GM19023 (cell line): ENCODE measurements around the gene DGCR8.
"Not testable (repeated sequence)": the region's sequence is repeated elsewhere in the genome, so short reads cannot be mapped to it uniquely, and the experiment has no call there.

ENCODE experiments used
- ATAC-seq: cut with Tn5 transposase; IDR thresholded peaks from one replicate; pipeline ENCODE4 v1.9.1; 2021; ENCODE audit warnings: mild to moderate bottlenecking, moderate library complexity; ENCODE audit not compliant: unreplicated experiment

DGCR8 gene

DNA sequence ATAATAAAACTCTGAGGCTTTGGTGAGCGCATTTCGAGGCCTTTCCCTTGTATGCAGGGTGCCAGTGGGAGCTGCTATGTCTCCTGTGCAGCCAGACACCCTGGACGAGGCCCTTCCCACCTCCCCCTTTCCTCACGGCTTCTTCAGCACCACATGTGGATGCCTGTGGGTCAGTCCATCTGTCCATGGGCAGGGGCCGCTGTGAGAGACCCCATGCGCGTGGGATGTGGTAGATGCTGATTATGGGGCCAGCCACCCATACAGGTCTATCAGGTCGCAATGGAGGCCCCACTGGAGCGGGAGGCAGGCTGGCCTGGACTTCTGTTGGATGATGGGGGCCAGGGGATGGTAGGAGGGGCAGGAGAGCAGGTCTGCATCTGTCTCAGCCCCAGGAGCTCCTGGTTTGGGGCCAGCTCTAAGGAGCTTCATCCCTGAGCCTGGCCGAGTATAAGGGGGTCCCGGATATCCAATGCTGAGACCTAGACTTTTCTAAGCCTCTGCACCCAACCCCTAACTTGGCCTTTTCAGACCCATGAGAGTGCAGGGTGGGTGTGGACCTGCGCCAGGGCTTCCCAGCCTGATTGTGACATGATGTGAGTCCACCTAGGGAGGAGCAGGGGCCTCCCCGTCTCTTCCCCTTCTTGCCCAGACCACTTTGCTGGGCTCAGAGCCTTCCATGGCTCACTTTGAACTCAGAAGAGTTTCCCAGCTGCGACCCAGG, 14.0 kb upstream of the DGCR8 start:
- no peak for ATAC-seq

DNA sequence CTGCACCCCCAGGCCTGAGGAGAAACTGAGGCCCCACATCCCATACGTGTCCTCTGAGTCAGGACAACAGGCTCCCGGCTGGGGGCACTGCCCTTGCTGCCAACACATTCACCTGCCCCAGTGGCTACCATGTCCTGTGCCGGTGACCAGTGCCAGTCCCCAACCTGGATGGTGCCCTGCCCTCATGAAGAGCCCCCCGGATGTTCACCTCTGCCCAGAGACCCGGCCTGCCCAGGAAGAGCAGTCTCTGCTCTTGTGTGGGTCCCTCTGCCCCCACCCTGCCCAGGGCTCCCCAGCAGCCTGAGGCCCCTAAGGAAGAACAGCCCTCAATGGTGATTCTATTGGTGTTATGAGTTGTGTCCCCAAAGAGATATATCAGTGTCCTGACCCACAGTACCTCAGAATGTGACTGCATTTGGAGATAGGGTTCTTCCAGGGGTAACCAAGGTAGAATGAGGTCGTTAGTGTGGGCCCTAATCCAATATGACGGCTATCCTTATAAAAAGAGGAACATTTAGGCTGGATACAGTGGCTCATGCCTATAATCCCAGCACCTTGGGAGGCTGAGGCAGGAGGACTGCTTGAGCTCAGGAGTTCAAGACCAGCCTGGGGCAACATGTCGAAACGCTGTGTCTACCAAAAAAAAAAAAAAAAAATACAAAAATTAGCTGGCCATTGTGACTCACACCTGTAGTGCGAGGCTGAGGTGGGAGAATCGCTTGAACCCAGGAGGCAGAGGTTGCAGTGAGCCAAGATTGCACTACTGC, 13.2 kb upstream of the DGCR8 start:
- ATAC-seq: no peak

DNA sequence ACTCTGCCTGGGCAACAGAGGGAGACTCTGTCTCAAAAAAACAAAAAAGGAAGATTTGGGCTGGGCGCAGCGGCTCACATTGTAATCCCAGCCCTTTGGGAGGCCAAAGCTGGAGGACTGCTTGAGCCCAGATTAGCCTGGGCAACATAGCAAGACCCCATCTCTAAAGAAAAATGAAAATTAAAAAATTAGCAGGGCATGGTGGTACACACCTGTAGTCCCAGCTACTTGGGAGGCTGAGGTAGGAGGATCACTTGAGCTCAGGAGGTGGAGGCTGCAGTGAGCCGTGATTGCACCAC, 12.7 kb upstream of the DGCR8 start:
- not testable (repeated sequence) for ATAC-seq

DNA sequence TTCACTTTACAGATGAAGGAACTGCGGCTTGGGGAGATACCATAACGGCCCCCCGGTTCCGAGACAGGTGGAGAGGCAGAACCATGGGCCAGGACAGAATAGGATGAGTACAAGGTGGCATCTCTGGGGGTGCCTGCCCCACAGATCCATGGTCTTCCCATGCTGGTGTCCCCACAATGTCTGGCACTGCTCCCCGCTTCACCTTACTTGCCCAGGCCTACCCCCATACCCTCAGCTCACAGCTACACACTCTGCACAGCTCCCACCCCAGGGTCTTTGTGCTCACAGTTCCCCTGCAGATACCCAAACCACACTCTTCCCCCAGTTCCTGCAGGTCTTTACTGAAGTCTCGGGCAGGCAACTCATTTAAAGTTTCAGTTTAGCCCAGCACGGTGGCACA, 11.4 kb upstream of the DGCR8 start:
- no peak for ATAC-seq

DNA sequence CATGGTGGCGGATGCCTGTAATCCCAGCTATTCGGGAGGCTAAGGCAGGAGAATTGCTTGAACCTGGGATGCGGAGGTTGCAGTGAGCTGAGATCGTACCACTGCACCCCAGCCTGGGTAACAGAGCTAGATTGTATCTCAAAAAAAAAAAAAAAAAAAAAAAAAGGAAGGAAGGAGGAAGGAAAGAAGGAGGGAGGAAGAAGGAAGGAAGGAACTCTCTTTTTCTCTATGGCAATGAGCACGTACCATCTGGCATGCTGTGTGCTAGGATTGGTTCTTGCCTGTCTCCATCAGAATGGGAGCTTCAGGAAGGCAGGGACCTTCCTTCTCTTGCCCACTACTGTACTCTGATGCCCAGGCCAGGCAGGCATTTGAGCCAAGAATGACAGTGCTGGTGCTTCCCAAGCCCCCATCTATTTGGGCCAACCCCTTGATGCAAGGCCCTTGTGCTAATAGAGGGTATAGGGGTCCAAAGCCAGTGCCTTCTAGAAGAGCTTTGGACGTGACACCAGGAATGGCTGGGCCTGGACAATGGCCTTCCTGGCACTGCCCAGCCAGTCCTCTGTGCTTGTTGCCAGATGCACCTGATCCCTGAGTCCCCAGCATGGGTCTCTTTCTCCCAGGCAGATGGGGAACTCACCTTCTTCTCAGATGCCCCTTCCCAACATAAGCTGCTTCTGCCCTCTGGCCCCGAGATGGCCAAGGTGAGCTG, 10.6 kb upstream of the DGCR8 start:
- no peak for ATAC-seq

DNA sequence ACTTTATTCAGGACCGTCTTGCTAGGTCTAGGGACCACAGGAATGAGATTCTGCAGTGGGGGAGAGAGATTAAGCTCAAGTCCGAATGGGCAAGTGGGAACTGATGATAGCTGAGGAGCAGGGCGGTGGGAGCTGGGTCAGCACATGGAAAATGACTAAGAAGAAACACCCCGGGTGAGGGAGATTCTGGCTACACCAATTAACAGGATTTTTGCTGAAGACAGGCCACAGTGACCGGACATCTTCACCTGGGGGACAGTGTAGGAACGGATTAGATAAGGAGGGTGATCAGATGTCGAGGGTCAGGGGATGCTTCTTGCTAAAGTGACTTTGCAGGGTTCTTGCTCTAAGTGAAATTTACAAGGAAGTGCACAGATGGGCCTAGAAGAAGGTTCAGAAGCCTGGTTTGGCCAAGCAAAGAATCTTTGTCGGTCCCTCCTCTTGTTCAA, 8.5 kb upstream of the DGCR8 start:
- ATAC-seq: no peak

DNA sequence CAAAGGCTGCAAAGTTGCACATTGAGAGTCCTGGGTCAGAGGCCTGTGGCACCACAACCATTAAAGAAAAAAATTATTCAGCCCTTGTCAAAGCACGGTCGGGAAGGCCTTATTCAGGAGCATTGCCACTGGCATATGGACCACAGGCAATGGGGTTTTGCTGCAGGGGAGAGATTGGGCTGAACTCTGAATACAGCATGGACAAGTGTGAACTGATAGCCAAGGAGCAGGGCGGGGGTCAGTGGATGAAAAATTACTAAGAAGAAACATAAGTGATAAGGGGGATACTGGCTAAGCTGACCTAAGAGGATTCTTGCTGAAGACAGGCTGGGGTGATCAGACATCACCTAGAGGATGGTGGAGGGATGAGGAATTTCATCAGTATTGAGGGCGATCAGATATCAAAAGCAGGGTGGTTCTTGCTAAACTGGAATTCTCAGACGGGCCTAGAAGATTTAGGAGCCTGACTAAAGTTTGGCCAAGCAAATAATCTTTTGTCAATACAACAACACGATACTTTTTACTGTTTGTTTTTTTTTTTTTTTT, 3.3 kb upstream of the DGCR8 start:
- ATAC-seq: no peak

DNA sequence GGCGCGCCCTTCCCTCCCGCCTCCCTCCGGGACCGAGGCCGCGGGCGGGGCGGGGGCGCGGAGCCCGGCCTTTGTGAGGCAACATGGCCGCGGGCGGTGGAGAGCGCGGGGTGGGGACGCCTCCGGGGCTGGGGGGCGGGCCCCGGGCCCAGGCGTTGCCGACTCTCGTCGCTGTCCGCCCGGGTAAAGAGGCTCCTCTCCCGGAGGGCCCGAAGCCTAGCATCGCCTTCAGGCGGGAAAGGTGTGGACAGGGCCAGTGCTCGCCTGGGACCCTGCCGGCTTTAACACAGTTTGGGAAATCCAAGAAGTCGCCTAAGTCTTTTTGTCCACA, 369 bp downstream of the DGCR8 start:
- peak; percentile 67 for ATAC-seq

DNA sequence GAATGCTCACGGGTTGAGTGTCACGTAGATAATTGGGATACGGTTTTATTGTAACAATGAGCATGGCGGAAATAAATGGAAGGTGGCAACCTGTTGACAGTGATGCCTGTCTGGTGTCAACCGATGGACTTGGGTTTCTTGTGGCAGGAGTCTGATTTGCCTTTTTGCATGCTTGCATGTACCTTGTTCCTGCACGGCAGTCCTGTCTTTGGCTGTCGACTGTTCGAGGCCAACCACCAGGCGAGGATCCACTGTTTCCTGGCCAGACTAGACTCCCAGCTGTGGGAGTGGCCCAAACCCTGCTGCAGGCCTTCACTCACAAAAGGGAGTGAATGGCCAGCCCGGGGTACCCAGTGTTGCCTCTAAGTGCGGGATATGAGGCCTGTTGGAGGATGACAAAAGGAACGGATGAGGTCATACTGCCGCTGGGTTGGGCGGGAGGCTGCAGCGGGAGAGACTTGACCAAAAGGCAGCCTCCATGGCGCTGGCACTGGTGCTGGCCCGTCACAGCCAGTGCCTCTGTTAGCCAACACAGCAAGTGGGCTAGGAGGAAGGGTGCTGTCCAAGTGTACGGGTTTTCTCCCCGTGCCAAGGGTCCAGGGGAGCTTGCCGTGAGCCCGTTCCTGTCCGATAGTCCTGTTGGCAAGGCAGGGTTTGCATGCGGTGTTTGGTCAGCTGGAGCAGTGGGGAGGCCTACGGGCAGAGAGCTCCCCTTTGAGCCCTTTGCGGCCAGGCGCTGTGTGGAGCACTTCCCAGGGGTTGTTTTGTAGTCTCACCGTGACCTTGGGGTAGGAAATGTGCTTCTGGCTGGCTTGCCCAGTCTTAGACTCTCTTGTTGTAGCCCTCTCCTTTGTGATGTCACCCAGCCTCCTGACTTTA, 974 bp downstream of the DGCR8 start:
- ATAC-seq: no peak

DNA sequence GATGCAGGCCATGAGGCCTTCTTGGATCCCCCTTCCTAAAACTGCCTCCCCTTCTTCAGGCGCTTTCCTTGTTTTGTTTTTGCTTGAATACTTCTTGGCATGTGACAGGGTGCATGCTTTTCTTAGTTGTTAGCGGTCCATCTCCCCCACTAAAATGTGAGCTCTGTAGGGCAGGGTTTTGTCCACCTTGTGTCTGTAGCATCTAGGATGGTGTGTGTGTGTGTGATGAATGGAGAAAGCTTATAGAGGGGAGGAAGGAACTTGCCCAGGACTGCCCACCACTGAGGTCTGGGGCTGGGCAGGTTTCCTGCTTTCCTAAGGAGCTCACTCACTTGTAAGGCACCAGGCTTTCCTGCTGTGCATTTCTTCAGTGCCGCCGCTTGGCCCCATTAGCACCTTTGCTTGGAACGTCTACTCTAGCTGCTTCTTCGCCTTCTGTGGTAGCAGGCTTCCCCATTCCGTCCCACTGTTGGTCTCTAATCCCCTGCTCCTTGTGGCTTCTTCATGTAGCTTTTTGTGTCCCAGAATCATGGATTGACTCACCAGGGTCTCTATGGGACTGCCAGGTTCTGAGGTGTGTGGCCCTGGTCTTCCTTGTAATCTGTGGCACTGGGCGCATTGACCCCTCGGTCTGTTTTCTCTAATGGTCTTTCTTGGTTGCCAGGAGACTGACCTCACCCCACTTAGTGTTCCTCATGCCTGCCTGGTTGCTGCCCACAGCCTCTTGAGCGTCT, 3.3 kb downstream of the DGCR8 start:
- no peak for ATAC-seq

DNA sequence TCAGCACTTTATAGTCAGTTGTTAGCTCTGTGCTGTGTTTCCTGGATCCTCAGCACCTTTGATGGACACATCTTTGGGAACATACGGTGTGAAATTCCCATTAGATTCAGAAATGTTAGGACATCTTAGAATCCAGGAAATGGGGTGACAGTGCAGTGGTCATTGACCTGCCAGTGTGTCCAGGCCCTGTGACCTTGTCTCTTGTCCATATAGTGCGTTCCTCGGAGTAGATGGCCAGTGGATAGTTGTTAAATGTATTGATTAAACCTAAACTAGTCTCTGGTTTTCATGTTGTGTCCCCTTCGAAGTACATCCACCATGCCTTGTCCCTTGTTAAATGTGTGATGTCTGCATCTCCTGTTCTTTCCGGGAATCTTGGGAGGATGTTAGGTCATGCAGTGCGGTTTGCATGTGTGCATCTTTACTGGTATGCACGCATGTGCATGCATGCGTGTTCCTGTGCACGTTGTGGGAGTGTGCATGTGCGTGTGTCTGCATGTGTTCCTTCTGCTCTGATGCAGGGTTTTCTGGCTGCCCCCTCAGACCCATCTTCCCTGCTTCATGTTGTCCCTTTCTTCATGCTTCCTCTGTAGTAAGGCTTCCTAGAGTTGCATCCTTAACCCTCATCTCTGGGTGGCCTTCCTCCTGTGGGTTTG, 4.0 kb downstream of the DGCR8 start:
- no peak for ATAC-seq

DNA sequence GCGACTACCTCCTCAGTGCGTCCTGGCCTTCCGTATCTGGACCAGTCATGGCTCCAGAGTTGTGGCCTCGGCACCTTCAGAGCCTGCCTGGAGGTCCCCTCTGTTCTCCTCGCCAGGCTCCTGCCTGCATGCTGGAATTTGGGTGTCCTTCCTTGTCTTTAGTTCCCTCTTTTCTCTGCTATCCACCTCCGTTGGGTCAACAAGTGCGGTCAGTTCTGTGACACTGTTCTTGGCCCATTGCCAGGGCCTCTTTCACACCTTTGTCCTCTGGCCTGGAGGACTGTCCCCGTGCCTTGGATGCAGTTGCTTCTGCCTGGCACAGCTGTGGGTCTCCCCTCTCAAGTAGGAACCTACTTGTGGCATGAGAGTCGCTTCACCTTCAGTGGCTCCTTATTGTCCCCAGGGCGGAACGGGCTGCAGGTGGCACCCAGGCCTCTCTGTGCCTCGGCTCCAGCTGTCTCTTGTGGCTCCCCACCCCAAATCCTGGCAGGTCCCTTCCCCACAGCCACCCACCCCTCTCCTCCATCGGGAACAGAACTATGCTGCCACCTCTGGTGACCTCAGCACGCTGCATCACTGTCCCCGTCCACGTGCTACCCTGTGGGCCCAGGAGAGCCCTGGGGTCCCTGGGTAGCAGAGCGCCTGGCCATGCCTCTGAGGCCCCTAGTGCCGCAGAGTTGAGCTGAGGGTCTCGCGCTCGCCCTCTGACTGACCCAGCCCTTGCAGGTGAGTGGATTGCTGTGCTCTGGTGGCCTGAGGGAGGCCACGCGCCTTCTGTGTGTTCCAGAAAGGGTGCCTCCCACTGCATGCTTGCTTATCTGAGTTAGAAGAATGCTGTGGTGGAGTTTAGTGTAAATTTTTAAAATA, 4.7 kb downstream of the DGCR8 start:
- ATAC-seq: no peak

DNA sequence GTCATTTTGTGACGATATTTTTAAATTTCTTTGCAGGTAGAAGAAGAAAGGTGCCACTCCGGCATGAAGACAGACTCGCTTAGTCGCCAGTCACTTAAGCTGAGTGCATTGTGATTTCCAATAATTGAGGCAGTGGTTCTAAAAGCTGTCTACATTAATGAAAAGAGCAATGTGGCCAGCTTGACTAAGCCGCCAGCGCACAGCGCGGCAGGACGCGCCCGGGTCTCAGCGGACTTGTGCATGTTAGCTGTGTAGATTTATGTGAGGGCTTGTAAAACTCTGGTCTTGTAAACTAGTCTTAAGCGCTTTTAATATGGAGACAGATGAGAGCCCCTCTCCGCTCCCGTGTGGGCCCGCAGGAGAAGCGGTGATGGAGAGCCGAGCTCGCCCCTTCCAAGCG, 5.6 kb downstream of the DGCR8 start:
- no peak for ATAC-seq

DNA sequence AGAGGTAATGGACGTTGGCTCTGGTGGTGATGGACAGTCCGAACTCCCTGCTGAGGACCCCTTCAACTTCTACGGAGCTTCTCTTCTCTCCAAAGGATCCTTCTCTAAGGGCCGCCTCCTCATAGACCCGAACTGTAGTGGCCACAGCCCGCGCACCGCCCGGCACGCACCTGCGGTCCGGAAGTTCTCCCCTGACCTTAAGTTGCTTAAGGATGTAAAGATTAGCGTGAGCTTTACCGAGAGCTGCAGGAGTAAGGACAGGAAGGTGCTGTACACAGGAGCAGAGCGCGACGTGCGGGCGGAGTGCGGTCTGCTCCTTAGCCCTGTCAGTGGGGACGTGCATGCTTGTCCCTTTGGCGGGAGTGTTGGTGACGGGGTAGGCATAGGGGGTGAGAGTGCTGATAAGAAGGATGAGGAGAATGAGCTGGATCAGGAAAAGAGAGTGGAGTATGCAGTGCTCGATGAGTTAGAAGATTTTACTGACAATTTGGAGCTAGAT, 6.1 kb downstream of the DGCR8 start:
- no peak for ATAC-seq

DNA sequence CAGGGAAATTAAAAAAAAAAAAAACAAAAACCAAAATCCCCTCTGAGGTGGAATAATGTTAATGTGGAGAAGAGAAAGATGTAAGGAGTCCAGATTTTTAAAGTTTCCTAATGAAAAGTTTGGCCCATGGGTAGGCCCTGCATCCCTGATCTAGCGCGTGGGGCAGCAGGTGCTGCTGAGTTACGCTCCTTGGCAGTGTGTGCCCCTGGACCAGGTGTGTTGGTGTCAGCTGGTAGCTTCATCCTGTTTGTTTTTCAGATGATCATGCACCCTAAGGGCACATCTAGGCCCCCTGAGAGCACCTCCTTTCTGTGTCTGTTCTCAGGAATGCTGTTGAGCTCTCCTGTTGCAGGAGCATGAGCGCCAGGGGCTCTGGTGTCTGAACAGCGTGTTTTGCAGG, 6.7 kb downstream of the DGCR8 start:
- ATAC-seq: no peak

DNA sequence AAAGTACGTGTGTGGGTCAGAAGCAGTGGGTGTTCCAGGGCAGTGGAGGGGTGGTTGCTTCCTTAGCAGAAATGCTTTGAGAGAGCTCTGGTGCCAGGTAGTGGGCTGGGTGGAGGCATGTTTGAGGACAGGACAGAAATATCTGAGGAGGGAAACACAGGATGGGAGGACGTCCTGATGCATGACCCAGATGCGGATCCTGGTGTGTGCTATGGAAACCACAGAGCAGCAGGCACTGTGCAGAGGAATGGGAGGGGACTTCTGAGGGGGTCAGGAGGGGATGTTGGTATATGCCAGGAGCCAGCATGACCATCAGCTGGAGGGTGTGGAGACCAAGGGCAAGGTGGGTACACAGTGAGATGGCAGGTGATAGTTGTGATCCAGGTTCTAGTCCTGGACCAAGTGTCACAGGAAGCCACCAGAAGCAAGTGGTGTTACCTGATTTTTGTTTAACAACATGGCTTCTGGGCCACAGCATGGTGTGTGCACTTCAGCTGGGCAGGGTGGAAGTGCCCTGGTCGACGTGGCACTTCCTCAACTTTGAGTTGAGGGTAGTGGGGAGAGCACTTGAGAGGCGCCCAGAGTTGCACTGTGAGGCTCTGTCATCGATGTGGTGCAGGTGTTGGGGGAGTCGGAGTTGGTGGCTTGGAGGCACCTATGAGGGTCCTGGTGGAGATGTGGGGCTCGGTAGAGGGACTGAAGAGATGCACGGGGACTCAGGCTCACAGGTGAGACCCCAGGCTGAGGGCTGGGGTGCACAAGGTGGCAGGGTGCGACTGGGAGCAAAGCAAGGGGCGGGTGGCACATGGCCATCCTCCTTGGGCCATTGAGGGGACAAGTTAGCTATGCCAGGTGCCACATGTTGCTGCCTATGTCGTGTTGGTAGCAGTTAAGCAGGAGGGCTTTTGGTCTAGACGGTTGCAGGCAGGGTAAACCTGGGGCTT, 7.5 kb downstream of the DGCR8 start:
- ATAC-seq: no peak

DNA sequence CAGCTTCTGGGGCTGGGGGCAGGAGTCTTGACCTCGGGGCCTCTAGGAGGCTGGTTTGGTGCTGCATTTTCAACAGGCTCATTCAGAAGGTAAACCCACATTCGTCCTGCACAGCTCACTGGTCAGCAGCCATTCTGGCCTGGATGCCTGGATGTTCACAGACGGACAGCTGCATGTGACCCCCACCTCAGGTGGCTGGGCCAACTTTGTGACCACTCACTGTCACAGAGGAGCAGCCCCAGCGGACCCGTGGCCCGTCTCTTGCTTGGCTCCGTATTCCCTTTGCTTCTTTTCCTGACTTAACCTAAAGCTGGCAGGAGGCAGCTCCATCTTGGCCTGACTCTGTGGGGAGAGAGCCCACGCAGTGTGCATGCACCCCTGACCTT, 8.2 kb downstream of the DGCR8 start:
- ATAC-seq: no peak
